DMS153 (cell line): ENCODE data around the gene ABHD16A.

ENCODE experiments used
- DNase-seq: peaks from one replicate; lab custom pipeline; 2025; lab: John Stamatoyannopoulos, UW

Gene ABHD16A

GRCh38 chr6:31689249-31690110 lies 13.6 kb downstream of the ABHD16A start:
- no peak for DNase-seq

GRCh38 chr6:31687860-31688693 lies 15.0 kb downstream of the ABHD16A start:
- no peak for DNase-seq

- DNase-seq: no peak
Measured at GRCh38 chr6:31687321-31687720, 15.8 kb downstream of the ABHD16A start.

GRCh38 chr6:31686483-31686882 lies 16.6 kb downstream of the ABHD16A start:
- no peak for DNase-seq

- no peak for DNase-seq
Measured at GRCh38 chr6:31683591-31683990, 19.5 kb downstream of the ABHD16A start.

GRCh38 chr6:31681135-31681671 lies 21.9 kb downstream of the ABHD16A start:
- no peak for DNase-seq

GRCh38 chr6:31680226-31681134 lies 22.6 kb downstream of the ABHD16A start, which contains the start of gene LY6G5C:
Gene LY6G5C, minus strand, starts transcription at chr6:31681067. Its CDS starts 694 bp downstream, at chr6:31680373.
- DNase-seq: peak; percentile 89

- no peak for DNase-seq
Measured at GRCh38 chr6:31677955-31678354, 25.2 kb downstream of the ABHD16A start.

GRCh38 chr6:31676904-31677303 lies 26.2 kb downstream of the ABHD16A start:
- DNase-seq: no peak

GRCh38 chr6:31676322-31676903 lies 26.7 kb downstream of the ABHD16A start:
- DNase-seq: no peak

- DNase-seq: no peak
Measured at GRCh38 chr6:31669676-31670075, 33.4 kb downstream of the ABHD16A start, which contains the start of gene LY6G5B. Gene LY6G5B, plus strand, starts transcription at chr6:31669976. Its CDS starts 975 bp downstream, at chr6:31670951.

GRCh38 chr6:31666337-31666965 lies 36.7 kb downstream of the ABHD16A start:
- DNase-seq: no peak

GRCh38 chr6:31665501-31666336 lies 37.4 kb downstream of the ABHD16A start, which contains the start of gene CSNK2B:
Gene CSNK2B, plus strand, starts transcription at chr6:31666080. Its CDS starts 752 bp downstream, at chr6:31666832.
- DNase-seq: peak; percentile 95

- DNase-seq: peak; percentile 89
Measured at GRCh38 chr6:31664790-31665500, 38.2 kb downstream of the ABHD16A start, which contains the start of gene GPANK1. Gene GPANK1, minus strand, starts transcription at chr6:31664997. Its CDS starts 519 bp downstream, at chr6:31664478.

GRCh38 chr6:31663961-31664789 lies 38.9 kb downstream of the ABHD16A start:
- no peak for DNase-seq

- DNase-seq: no peak
Measured at GRCh38 chr6:31663126-31663960, 39.8 kb downstream of the ABHD16A start.
